Measurements from ENCODE around the gene CD99. TPM values are rescaled to one million over a fixed set of nuclear protein-coding genes. Genes with fewer than 3 reads are reported as not detected.

CD99 gene
- total RNA-seq, 4 donors from 2014 or later = 162 to 192 (median 179) TPM

- H3K27ac ChIP-seq = no peak overlapping the region
- H3K4me1 ChIP-seq = peaks cover 43% of the 10 kb centered on the region
- no peaks in the 10 kb centered on the region for H3K27me3 ChIP-seq
- H3K9me3 ChIP-seq = no peaks in the 10 kb centered on the region
- H3K4me3 ChIP-seq = no peak overlapping the region
- H3K36me3 ChIP-seq = peaks cover 54% of the 10 kb centered on the region
- peak in 1 of 2 donors; percentile 37 for DNase-seq (ENCODE audit: low spot score in 2 of 2)
- TF ChIP-seq CTCF (IDR thresholded peaks at IDR 0.05) = no peak
- TF ChIP-seq POLR2AphosphoS5 (IDR thresholded peaks at IDR 0.05) = no peak
- no peak for TF ChIP-seq POLR2A (IDR thresholded peaks at IDR 0.05)
- TF ChIP-seq EP300 (IDR thresholded peaks at IDR 0.05) = no peak
- 84% methylated on average over 9 of the region's 9 CpGs for WGBS
Observed at GRCh38 chrX:2712428-2712827, 21.3 kb downstream of the CD99 start.

- Histone ChIP-seq H3K9me3 (no peaks in the 10 kb centered on the region), H3K27me3 (no peaks in the 10 kb centered on the region), H3K36me3 (peaks cover 61% of the 10 kb centered on the region), H3K27ac (no peak overlapping the region), H3K4me1 (peaks cover 36% of the 10 kb centered on the region), H3K4me3 (no peak overlapping the region)
- peak in 1 of 2 donors; percentile 36 for DNase-seq (ENCODE audit: low spot score in 2 of 2)
- WGBS = 84% methylated on average over 13 of the region's 13 CpGs
- TF ChIP-seq POLR2AphosphoS5 (IDR thresholded peaks at IDR 0.05) (no peak), CTCF (IDR thresholded peaks at IDR 0.05) (no peak), EP300 (IDR thresholded peaks at IDR 0.05) (no peak), POLR2A (IDR thresholded peaks at IDR 0.05) (no peak)
Observed at GRCh38 chrX:2712890-2713840, 22.1 kb downstream of the CD99 start.

GRCh38 chrX:2714551-2714950 lies 23.5 kb downstream of the CD99 start:
- peak in 1 of 2 donors; percentile 13 for DNase-seq (ENCODE audit: low spot score in 2 of 2)
- peaks cover 22% of the 10 kb centered on the region for H3K4me1 ChIP-seq
- no peak overlapping the region for H3K27ac ChIP-seq
- WGBS = 61% methylated on average over 6 of the region's 6 CpGs
- no peak overlapping the region for H3K4me3 ChIP-seq
- TF ChIP-seq POLR2A (IDR thresholded peaks at IDR 0.05) (no peak), EP300 (IDR thresholded peaks at IDR 0.05) (no peak), POLR2AphosphoS5 (IDR thresholded peaks at IDR 0.05) (no peak)
- H3K27me3 ChIP-seq = no peaks in the 10 kb centered on the region
- H3K36me3 ChIP-seq = peaks cover 75% of the 10 kb centered on the region
- no peaks in the 10 kb centered on the region for H3K9me3 ChIP-seq

- peak in 1 of 2 donors; percentile 56 for DNase-seq (ENCODE audit: low spot score in 2 of 2)
- H3K4me1 ChIP-seq = peaks cover 16% of the 10 kb centered on the region
- H3K4me3 ChIP-seq = no peak overlapping the region
- H3K36me3 ChIP-seq = peaks cover 81% of the 10 kb centered on the region
- no peaks in the 10 kb centered on the region for H3K27me3 ChIP-seq
- no peak overlapping the region for H3K27ac ChIP-seq
- no peaks in the 10 kb centered on the region for H3K9me3 ChIP-seq
- 93% methylated on average over 11 of the region's 11 CpGs for whole genome bisulfite sequencing
- TF ChIP-seq POLR2A (IDR thresholded peaks at IDR 0.05) = no peak
Observed at GRCh38 chrX:2715066-2715600, 24.0 kb downstream of the CD99 start.

- Histone ChIP-seq H3K4me3 (no peak overlapping the region), H3K27me3 (no peaks in the 10 kb centered on the region), H3K36me3 (peaks cover 91% of the 10 kb centered on the region), H3K27ac (no peak overlapping the region), H3K4me1 (peaks cover 2% of the 10 kb centered on the region), H3K9me3 (no peaks in the 10 kb centered on the region)
- no peak for TF ChIP-seq POLR2AphosphoS5 (IDR thresholded peaks at IDR 0.05)
- TF ChIP-seq CTCF (IDR thresholded peaks at IDR 0.05) = no peak
- DNase-seq (ENCODE audit: low spot score in 2 of 2) = no peak
- WGBS = 78% methylated on average over 5 of the region's 5 CpGs
Observed at GRCh38 chrX:2717312-2717711, 26.2 kb downstream of the CD99 start.

- H3K4me1 ChIP-seq = no peaks in the 10 kb centered on the region
- TF ChIP-seq CTCF (IDR thresholded peaks at IDR 0.05) (no peak), EP300 (IDR thresholded peaks at IDR 0.05) (no peak), POLR2A (IDR thresholded peaks at IDR 0.05) (no peak), POLR2AphosphoS5 (IDR thresholded peaks at IDR 0.05) (no peak)
- no peak for DNase-seq (ENCODE audit: low spot score in 2 of 2)
- no peak overlapping the region for H3K4me3 ChIP-seq
- no peak overlapping the region for H3K27ac ChIP-seq
- H3K9me3 ChIP-seq = no peaks in the 10 kb centered on the region
- no peaks in the 10 kb centered on the region for H3K27me3 ChIP-seq
- peaks cover 92% of the 10 kb centered on the region for H3K36me3 ChIP-seq
- WGBS = 91% methylated on average over 2 of the region's 2 CpGs
Observed at GRCh38 chrX:2718821-2719220, 27.7 kb downstream of the CD99 start.
